HT-29 (cell line): ENCODE measurements around the gene DIRAS3. TPM values are rescaled to one million over a fixed set of nuclear protein-coding genes. Genes with fewer than 3 reads are reported as not detected.
"Not testable (repeated sequence)": the region's sequence is repeated elsewhere in the genome, so short reads cannot be mapped to it uniquely, and the experiment has no call there.

Source experiments
- DNase-seq: peaks from one replicate; pipeline ENCODE4 v3.0.0-alpha.2; 2015; ENCODE audit warnings: low spot score
- total RNA-seq: library from RNA; depleted of rRNA; stranded (reverse); fragments of >200 nt; shearing (Covaris generic); gene quantifications from 2 replicates; pipeline ENCODE4 v1.2.3, GENCODE V29; 2014; rRNA removed

Gene DIRAS3
- total RNA-seq, 1 experiment from 2014 or later, result not detected

DNA sequence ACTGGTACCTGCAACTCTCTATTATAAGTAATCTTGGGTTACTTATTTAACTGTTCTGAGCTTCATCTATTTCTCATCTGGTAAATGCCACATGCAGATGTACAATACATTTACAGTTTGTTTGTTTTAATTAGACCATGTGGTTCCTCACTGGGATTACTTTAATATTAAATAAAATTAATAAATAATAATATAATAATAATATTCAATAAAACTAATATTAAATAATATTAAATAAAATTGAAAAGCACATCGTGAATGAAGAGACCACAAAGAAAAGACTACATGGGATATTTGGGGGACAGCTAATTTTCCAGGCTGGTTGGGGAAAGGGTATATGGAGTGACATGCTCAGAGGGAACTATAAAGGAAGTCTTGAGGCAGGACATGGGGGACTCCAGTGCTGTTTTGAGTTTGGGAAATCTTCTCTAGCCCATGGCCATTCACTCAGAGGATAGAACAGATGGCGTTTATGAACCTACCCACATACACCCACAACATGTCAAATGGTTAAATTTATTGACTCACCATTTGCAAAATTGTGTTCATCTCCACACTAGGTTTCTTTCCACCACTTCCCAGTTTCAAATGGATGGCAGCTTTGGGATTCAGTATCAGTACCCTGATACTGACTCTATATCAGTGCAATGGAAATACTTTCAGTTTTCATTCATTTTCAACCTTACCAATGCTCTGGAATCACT lies 25.6 kb downstream of the DIRAS3 start:
- no peak for DNase-seq

- no peak for DNase-seq
These were observed 34.0 kb downstream of the DIRAS3 start for GRCh38 chr1:68016381-68016780.

- no peak for DNase-seq
These were observed 34.5 kb downstream of the DIRAS3 start for GRCh38 chr1:68015971-68016370.

GRCh38 chr1:68015369-68015768 lies 35.1 kb downstream of the DIRAS3 start:
- DNase-seq, result no peak

GRCh38 chr1:68013351-68013750 lies 37.1 kb downstream of the DIRAS3 start:
- no peak for DNase-seq

DNA sequence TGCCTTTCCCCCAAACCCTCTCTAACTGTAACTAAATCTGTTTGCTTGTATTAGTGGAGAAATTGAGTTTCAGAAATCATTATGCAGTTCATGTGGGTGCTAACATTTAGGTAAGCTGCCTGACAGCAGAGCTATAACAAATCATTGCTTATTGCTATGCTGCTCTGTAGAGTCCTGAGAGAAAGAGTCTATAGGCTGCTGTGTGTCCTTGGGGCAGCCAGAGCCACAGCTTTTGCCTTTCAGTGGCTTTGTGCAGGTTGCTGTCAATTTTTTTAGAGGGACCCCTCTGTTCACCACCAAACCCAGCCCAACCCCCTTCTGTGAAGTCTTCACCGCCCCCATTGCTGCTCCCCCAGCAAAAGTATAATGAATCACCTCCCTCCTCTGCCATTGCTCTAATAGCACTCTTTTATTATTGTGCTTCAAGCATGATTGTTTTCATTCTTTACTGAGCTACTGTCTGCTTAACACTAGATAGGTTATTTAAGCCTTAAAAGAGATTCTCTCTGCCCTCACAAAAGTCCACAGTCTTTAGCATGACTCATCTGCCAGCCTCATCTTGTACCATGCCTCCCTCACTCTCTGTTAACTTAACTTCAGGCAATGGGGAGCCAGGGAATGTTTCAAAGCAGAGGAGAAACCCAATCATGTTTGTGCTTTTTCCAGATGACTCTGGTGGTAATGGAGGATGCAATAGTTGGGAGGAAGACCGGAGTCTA lies 38.6 kb downstream of the DIRAS3 start:
- no peak for DNase-seq

DNA sequence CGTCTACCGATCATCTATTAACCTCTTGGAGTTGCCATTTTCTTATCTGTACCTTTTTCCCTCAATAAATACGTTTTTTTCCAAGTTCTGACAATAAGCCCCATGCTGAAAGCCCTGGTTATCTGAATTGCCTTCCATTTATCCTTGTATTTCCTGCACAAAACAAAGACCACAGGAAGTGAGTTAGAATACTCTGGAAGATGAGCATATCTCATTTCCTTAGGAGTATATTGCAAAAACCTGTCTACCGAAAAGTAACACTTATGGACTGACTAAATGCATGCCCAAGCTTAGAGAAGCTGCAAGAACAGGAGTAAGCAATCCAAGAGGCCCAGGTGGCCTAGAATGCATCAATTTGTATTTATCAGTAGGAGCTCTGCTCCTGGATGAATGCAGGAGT lies 39.9 kb downstream of the DIRAS3 start:
- no peak for DNase-seq

- DNase-seq, result peak; percentile 32
These were observed 40.3 kb downstream of the DIRAS3 start for GRCh38 chr1:68010090-68010489.

- DNase-seq, result not testable (repeated sequence)
These were observed 46.8 kb downstream of the DIRAS3 start for GRCh38 chr1:68003626-68004025.

DNA sequence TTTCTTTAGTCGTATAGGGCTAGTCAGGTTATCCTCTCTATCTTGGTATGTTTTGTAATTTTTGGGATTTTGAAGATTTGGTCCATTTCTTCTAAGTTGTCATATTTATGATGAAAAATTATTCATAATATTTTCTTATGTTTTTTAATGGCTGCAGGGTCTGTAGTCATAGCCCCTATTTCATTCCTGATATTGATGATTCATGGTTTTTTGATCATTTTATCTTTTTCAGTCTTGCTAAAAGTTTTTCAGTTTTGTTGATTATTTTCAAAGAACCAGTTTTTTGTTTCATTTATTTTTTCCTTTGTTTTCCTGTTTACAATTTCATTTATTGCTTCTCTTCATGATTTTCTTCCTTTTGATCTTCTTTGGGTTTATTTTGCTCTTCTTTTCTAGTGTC lies 50.2 kb downstream of the DIRAS3 start:
- no peak for DNase-seq

GRCh38 chr1:67997746-67998145 lies 52.7 kb downstream of the DIRAS3 start:
- DNase-seq, result no peak

Other genes starting within 250 kb of the DIRAS3 start
- 31.1 and 32.1 TPM in 2 replicates for gene GNG12, start 217.2 kb downstream of the DIRAS3 start, total RNA-seq
- gene WLS, start 181.9 kb upstream of the DIRAS3 start, total RNA-seq, result 29.0 and 30.8 TPM in 2 replicates